Neural cell (in vitro differentiated cells): Measurements from ENCODE around the gene FHOD1. TPM values are rescaled to one million over a fixed set of nuclear protein-coding genes. Genes with fewer than 3 reads are reported as not detected.

ENCODE experiments used
- H2AFZ ChIP-seq: fragments of 200-600, 300-800 bp; sonication (generic), shearing (Covaris generic); 2 replicates; pipeline ENCODE4 v1.6.0; 2014; ENCODE audit warnings: low read depth, mild to moderate bottlenecking, antibody characterized with exemption, low read length, moderate library complexity
- H3F3A ChIP-seq: fragments of 200-600 bp; shearing (Covaris generic); 2 replicates; pipeline ENCODE4 v1.6.1; 2016; ENCODE audit warnings: mild to moderate bottlenecking, moderate library complexity, mixed read lengths, antibody characterized with exemption, low read length; ENCODE audit not compliant: insufficient read depth, poor library complexity, severe bottlenecking
- H3K27ac ChIP-seq: fragments of 200-600, 300-800 bp; sonication (generic), shearing (Covaris generic); 2 replicates; pipeline ENCODE4 v1.5.1; 2014; ENCODE audit warnings: mild to moderate bottlenecking, low read length, moderate library complexity
- H3K27me3 ChIP-seq: fragments of 300-800, 200-600 bp; sonication (generic), shearing (Covaris generic); 2 replicates; pipeline ENCODE4 v1.6.0; 2014; ENCODE audit warnings: mild to moderate bottlenecking, low read depth, low read length, moderate library complexity; ENCODE audit not compliant: insufficient read depth
- H3K36me3 ChIP-seq: fragments of 300-800, 200-600 bp; sonication (generic), shearing (Covaris generic); 2 replicates; pipeline ENCODE4 v1.5.1; 2014; ENCODE audit warnings: mild to moderate bottlenecking, antibody characterized with exemption, low read length, moderate library complexity; ENCODE audit not compliant: insufficient read depth
- H3K4me2 ChIP-seq: fragments of 300-800, 200-600 bp; sonication (generic), shearing (Covaris generic); 2 replicates; pipeline ENCODE4 v1.6.0; 2014; ENCODE audit warnings: mild to moderate bottlenecking, low read length
- H3K4me3 ChIP-seq: fragments of 300-800, 200-600 bp; sonication (generic), shearing (Covaris generic); 2 replicates; pipeline ENCODE4 v1.5.1; 2014; ENCODE audit warnings: mild to moderate bottlenecking, low read length, moderate library complexity
- H3K79me2 ChIP-seq: fragments of 200-600 bp; shearing (Covaris generic); replicated peaks from 2 replicates; pipeline ENCODE4 v1.6.0; 2014; ENCODE audit warnings: mild to moderate bottlenecking, low read length, moderate library complexity; ENCODE audit not compliant: insufficient read depth
- H3K9ac ChIP-seq: fragments of 300-800, 200-600 bp; sonication (generic), shearing (Covaris generic); 2 replicates; pipeline ENCODE4 v1.6.1; 2016; ENCODE audit warnings: mild to moderate bottlenecking, low read length, mixed read lengths
- H3K9me2 ChIP-seq: fragments of 200-600 bp; shearing (Covaris generic); 2 replicates; pipeline ENCODE4 v1.6.1; 2016; ENCODE audit warnings: mild to moderate bottlenecking, low read length, mixed read lengths; ENCODE audit not compliant: insufficient read depth
- H3K9me3 ChIP-seq: fragments of 200-600, 300-800 bp; sonication (generic), shearing (Covaris generic); 2 replicates; pipeline ENCODE4 v1.6.1; 2016; ENCODE audit warnings: mild to moderate bottlenecking, mixed run types, low read length, moderate library complexity, mixed read lengths
- H4K20me1 ChIP-seq: fragments of 200-600 bp; shearing (Covaris generic); 2 replicates; pipeline ENCODE4 v1.6.1; 2016; ENCODE audit warnings: mild to moderate bottlenecking, mixed run types; ENCODE audit not compliant: insufficient read depth
- EP300 ChIP-seq: fragments of 450-650 bp; conservative IDR thresholded peaks from 2 replicates; pipeline ENCODE4 v1.6.1; 2014; ENCODE audit warnings: antibody characterized with exemption, mild to moderate bottlenecking, moderate library complexity; ENCODE audit not compliant: poor library complexity, severe bottlenecking
- EZH2 ChIP-seq: fragments of 200-600, 300-800 bp; shearing (Covaris generic), sonication (generic); IDR thresholded peaks from 2 replicates; pipeline ENCODE4 v1.6.1; 2014; ENCODE audit warnings: antibody characterized with exemption, low read length, borderline replicate concordance, mild to moderate bottlenecking; ENCODE audit not compliant: insufficient read depth, poor library complexity, severe bottlenecking
- MXI1 ChIP-seq: fragments of 450-650 bp; conservative IDR thresholded peaks from 2 replicates; pipeline ENCODE4 v1.6.1; 2014; ENCODE audit warnings: antibody characterized with exemption, mild to moderate bottlenecking; ENCODE audit not compliant: poor library complexity, severe bottlenecking
- POLR2AphosphoS5 ChIP-seq: IDR thresholded peaks from 2 replicates; pipeline ENCODE4 v1.6.1; 2012
- RAD21 ChIP-seq: fragments of 450-650 bp; conservative IDR thresholded peaks from 2 replicates; pipeline ENCODE4 v1.6.1; 2014; ENCODE audit warnings: antibody characterized with exemption, mild to moderate bottlenecking, moderate library complexity
- SMC3 ChIP-seq: fragments of 450-650 bp; conservative IDR thresholded peaks from 2 replicates; pipeline ENCODE4 v1.6.1; 2014; ENCODE audit warnings: antibody characterized with exemption, mild to moderate bottlenecking, moderate library complexity; ENCODE audit not compliant: poor library complexity
- TAF1 ChIP-seq: IDR thresholded peaks from 2 replicates; pipeline ENCODE4 v1.6.1; 2012; ENCODE audit warnings: low read depth
- polyA plus RNA-seq: library from polyadenylated mRNA; depleted of rRNA; stranded (reverse); fragments of >200 nt; gene quantifications from 2 replicates; pipeline ENCODE4 v1.2.3, GENCODE V29; 2014
- TF ChIP-seq, protein P1 (sequence below): fragments of 450-650 bp; IDR thresholded peaks from 2 replicates; pipeline ENCODE4 v1.5.1; 2014; ENCODE audit warnings: antibody characterized with exemption, mild to moderate bottlenecking, moderate library complexity; ENCODE audit not compliant: poor library complexity, severe bottlenecking
- TF ChIP-seq, protein P2 (sequence below): IDR thresholded peaks from 2 replicates; pipeline ENCODE4 v1.6.1; 2012; ENCODE audit warnings: borderline replicate concordance

FHOD1 gene
- polyA plus RNA-seq, 1 donor from 2014 or later = 6.3 TPM

DNA sequence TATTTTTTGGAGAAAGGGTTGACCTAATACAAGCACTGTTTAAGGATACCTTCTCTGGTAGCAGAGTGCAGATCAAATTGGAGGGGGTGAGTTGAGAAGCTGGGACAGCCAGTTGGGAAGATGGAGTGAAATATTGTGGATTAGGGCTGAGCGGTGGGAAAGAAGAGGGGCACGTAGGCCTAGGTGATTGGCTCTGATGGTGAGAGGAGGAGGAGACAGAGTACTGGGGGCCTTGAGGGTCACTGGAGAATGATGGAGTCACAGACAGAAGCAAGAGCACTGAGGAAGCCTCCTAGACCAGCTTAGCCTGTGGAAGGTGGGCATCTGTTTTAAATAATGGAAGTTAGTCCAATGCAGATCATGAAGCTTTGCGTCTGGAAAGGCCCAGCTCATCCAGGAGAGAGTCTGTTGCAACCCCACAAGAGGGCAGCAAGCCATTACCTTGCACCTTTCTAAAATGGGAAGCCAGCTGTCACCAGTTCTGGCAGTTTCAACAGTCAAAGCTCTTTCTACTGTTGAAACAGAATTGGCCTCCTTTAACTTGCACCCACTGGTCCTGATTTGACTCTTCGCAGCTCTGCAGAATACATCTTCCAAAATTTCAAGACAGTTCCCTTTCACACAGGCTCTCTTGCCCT is 13.3 kb upstream of the FHOD1 start:
- Histone ChIP-seq H3K9me3 (no peaks in the 10 kb centered on the region), H3K9ac (no peak overlapping the region), H3K27me3 (no peaks in the 10 kb centered on the region), H3K4me2 (no peak overlapping the region), H3F3A (no peaks in the 10 kb centered on the region), H3K4me3 (no peak overlapping the region), H3K79me2 (no peaks in the 10 kb centered on the region), H4K20me1 (no peaks in the 10 kb centered on the region), H3K9me2 (no peaks in the 10 kb centered on the region), H3K27ac (no peak overlapping the region), H2AFZ (no peak overlapping the region), H3K36me3 (no peaks in the 10 kb centered on the region)
- TF ChIP-seq MXI1 (no peak), RAD21 (peak; percentile 56), POLR2AphosphoS5 (no peak), SMC3 (peak; percentile 52), EZH2 (no peak), TAF1 (no peak)
- TF ChIP-seq, protein P1, sequence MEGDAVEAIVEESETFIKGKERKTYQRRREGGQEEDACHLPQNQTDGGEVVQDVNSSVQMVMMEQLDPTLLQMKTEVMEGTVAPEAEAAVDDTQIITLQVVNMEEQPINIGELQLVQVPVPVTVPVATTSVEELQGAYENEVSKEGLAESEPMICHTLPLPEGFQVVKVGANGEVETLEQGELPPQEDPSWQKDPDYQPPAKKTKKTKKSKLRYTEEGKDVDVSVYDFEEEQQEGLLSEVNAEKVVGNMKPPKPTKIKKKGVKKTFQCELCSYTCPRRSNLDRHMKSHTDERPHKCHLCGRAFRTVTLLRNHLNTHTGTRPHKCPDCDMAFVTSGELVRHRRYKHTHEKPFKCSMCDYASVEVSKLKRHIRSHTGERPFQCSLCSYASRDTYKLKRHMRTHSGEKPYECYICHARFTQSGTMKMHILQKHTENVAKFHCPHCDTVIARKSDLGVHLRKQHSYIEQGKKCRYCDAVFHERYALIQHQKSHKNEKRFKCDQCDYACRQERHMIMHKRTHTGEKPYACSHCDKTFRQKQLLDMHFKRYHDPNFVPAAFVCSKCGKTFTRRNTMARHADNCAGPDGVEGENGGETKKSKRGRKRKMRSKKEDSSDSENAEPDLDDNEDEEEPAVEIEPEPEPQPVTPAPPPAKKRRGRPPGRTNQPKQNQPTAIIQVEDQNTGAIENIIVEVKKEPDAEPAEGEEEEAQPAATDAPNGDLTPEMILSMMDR = peak; percentile 51
- TF ChIP-seq, protein P2, sequence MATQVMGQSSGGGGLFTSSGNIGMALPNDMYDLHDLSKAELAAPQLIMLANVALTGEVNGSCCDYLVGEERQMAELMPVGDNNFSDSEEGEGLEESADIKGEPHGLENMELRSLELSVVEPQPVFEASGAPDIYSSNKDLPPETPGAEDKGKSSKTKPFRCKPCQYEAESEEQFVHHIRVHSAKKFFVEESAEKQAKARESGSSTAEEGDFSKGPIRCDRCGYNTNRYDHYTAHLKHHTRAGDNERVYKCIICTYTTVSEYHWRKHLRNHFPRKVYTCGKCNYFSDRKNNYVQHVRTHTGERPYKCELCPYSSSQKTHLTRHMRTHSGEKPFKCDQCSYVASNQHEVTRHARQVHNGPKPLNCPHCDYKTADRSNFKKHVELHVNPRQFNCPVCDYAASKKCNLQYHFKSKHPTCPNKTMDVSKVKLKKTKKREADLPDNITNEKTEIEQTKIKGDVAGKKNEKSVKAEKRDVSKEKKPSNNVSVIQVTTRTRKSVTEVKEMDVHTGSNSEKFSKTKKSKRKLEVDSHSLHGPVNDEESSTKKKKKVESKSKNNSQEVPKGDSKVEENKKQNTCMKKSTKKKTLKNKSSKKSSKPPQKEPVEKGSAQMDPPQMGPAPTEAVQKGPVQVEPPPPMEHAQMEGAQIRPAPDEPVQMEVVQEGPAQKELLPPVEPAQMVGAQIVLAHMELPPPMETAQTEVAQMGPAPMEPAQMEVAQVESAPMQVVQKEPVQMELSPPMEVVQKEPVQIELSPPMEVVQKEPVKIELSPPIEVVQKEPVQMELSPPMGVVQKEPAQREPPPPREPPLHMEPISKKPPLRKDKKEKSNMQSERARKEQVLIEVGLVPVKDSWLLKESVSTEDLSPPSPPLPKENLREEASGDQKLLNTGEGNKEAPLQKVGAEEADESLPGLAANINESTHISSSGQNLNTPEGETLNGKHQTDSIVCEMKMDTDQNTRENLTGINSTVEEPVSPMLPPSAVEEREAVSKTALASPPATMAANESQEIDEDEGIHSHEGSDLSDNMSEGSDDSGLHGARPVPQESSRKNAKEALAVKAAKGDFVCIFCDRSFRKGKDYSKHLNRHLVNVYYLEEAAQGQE = no peak

DNA sequence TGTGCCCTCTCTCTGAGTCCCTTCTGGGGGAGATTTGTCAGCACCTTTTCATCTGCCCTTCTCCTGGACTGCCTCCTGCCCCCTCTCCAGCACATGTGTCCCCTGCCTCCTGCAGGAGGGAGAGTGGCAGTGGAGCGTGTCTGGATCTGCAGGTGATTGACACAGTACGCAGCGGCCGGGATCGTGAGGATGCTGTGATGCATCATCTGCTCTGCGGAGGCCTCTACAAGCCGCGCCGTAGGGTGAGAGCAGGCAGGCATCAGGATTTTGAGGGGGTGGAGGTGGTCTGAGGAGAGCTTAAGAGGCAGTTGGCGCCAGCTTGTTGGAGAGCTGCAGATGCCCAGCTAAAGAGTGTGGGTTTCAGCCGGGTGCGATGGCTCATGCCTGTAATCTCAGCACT is 12.4 kb upstream of the FHOD1 start:
- Histone ChIP-seq H4K20me1 (no peaks in the 10 kb centered on the region), H3K9ac (no peak overlapping the region)

More for the DNA sequence above, 12.4 kb upstream of the FHOD1 start:
- TF ChIP-seq, protein P1 = no peak
- TF ChIP-seq TAF1 (no peak), SMC3 (no peak), EZH2 (no peak), EP300 (no peak), POLR2AphosphoS5 (no peak), RAD21 (no peak), MXI1 (no peak)
- TF ChIP-seq, protein P2 = no peak
- Histone ChIP-seq H3K9me3 (no peaks in the 10 kb centered on the region), H3F3A (no peaks in the 10 kb centered on the region), H3K27ac (no peak overlapping the region), H3K4me2 (no peak overlapping the region), H3K27me3 (no peaks in the 10 kb centered on the region), H3K79me2 (no peaks in the 10 kb centered on the region), H3K9me2 (no peaks in the 10 kb centered on the region), H3K4me3 (no peak overlapping the region), H2AFZ (no peak overlapping the region), H3K36me3 (no peaks in the 10 kb centered on the region)
